GM18868 (cell line): ENCODE data around the gene COPS8.
A peak's percentile ranks its signal among the peaks of the same experiment; 100 is the strongest.

ENCODE experiments used
- ATAC-seq: cut with Tn5 transposase; IDR thresholded peaks from one replicate; pipeline ENCODE4 v1.9.1; 2021; ENCODE audit warnings: mild to moderate bottlenecking, moderate library complexity; ENCODE audit not compliant: unreplicated experiment

Gene COPS8

GRCh38 chr2:237064203-237065070, 21.3 kb upstream of the COPS8 start:
- no peak for ATAC-seq

GRCh38 chr2:237065071-237065377, 20.7 kb upstream of the COPS8 start:
- peak; percentile 50 for ATAC-seq

- no peak for ATAC-seq
These were observed 19.3 kb upstream of the COPS8 start for GRCh38 chr2:237066396-237066795.

GRCh38 chr2:237068005-237068576, 17.6 kb upstream of the COPS8 start:
- no peak for ATAC-seq

DNA sequence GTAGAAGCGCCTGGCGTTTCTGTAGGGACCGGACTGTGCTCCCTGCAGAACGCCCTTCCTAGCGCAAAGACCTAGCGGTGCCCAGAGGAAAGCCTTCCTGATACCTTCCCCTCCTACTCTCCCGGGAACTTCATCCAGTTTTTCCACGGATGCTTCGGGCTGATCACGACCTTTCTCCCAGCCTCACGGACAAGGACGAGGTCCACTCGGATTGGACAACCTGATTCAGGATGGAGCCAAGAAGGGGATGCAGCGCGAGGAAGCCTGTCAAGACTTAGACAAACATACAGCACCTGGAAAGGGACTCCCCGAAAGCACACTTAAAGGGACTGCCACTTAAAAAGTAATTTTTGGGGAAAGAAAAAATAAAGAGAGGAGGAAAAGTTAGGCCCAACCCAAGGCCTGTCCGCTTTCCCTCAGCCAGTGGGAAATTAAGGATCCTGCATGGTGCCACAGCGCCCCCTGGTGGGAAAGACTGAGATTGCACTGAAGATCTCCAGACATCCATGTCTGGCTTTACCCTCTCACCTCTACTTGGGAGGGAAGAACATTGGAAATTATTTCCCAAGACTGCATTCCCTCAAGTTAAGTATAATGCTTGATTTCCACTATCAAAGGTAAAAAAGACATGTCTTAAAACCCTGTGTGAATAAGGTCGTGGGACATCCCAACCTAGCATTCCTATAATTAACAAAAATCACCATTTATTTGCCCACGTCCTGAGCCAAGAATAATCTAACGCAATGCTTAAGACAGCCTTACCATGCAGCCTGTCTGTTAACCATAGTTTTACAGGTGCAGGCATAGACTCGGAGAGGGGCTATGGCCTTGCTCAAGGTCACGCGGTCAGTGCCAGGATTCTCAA, 13.4 kb upstream of the COPS8 start:
- ATAC-seq: no peak

- ATAC-seq: no peak
These were observed 12.1 kb upstream of the COPS8 start for GRCh38 chr2:237073552-237073951.

- ATAC-seq: no peak
These were observed 11.3 kb upstream of the COPS8 start for GRCh38 chr2:237074211-237074993.

DNA sequence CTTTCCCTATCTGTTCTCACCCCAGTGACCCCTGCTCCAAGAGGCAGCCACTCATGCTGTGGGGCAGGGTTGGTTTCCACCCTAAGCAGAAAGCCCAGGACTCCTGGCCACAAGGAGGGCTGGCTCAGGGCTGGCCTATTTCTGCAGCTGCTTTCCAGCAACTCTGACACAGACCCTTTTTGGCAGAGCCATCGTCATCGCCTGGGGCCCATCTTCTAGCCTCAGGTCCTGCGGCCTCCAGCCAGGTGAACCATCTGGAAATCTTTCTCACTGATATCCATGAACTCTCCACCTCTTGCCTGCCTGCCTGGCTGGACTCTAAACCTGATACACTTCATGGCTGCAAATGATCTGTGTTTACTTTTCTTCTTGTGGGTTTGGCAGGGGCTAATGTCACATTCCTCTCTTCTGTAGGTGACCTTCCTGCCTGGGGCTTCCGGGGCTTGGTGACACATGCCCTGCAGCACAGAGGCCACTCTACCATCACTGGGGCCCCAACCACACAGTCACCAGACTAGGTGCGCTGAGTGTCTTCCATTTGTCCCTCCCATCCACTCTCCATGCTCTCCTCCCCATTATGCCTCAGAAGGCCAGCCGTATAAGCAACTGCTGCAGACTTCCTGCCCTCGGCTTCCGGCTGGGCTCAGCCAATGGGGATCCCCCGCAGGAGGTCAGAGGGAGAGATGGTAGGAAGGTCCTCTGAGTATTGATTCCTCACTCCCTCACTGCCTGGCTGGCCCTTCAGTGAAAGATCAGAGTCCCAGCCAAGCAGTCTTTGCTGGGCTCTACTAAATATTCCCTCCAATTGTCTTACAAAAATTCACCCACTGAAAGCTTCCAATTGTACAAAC, 9.7 kb upstream of the COPS8 start:
- no peak for ATAC-seq

GRCh38 chr2:237081596-237081995, 4.1 kb upstream of the COPS8 start:
- ATAC-seq: no peak

DNA sequence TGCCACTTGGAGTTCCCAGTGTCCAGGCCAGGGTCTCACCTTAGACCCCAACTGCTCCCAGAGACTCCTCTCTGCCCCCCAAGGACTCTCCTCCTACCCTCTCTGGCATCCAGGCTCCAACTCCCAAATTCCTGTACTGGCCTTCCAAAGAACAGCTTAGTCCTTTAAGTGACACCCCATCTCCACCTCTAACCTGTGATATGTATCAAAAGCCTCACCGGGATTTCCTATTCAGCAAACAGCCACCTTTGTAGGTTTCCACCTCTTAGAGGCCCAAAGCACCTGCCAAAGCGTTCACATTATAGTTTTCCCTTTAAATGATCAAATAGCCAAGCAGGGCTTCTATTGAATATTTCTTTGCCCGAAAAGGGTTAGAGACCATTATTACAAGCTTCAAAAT, 2.7 kb upstream of the COPS8 start:
- ATAC-seq: no peak

- ATAC-seq: no peak
These were observed 1.2 kb upstream of the COPS8 start for GRCh38 chr2:237084444-237084843.

DNA sequence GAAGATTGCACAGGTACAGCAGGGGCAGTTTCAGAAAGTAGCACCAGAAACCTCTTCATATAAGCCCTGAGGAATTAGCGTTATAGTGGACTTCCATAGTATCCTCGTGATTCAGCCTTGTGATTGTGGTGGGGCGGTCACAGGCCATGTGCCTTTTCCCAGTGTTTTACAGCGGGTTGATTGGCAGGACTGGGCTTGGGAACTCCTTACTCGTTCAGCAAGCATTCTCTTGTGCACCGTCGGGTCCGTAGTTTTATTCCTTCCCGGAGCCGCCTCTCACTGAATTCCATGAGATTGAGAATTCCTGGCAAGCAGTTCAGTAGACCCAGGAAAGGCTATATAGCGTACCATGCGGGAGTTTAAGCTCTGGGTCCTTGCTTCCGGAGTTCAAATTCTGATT, 5.2 kb downstream of the COPS8 start:
- no peak for ATAC-seq

- ATAC-seq: no peak
These were observed 6.2 kb downstream of the COPS8 start for GRCh38 chr2:237091779-237092436.

- ATAC-seq: no peak
These were observed 6.8 kb downstream of the COPS8 start for GRCh38 chr2:237092506-237092905.

DNA sequence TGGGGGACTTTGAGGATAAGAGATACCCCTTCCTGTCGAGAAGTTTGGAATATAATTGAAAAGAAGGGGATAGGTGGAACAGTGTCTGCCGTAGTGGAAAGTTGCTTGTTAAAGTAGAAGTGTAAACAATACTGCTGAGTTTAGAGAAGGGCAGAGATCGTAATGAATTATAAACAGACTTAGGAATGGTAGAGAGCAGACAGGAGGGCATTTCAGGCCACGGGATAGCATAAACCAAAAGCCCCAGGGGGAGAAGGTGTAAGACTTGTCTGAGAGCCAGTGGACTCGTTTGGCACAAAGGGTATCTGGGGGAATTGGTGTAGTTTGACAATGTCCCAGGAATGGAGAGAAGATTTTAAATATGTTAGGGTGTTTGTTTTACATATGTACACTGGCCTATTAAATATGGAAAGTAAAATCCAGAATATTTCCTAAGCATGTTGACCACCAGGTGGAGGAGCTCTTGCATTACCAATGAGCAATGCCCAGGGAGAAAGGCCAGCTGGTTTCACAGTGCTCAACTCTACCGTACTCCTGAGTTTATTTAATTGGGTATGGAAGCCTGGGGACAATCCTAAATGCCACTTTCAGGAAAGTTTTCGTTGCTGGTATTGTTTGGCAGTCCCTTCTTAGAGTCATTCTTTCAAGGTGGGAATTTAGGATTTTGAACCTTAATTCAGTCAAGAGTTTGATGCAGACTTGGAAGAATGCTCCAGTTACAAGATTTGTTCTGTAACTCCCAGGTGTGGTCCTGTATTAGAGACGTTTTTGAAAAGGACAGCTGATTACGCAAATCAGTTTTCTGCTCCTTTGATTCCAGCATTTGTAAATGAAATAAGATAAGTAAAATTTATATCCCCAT, 7.5 kb downstream of the COPS8 start:
- ATAC-seq: no peak

DNA sequence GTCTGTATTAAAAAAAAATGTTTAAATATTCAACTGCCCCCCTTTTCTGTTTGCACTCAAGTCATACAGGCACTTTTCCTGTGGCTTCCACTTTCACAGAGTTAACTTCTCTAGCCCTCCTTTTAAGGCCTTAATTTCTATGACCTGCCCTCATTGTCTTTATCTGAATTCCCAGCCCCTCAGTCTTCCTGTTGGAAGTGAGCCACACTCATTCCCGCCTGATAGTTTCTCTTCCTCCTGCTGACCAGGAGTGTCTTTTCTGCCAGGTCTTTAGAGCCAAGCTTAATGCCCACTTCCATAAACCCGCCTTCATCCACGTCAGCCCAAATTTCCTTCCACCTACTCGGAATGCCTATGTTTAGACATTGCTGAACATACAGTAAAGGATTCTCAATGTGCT, 10.5 kb downstream of the COPS8 start:
- no peak for ATAC-seq

- no peak for ATAC-seq
These were observed 11.2 kb downstream of the COPS8 start for GRCh38 chr2:237096911-237097310.

DNA sequence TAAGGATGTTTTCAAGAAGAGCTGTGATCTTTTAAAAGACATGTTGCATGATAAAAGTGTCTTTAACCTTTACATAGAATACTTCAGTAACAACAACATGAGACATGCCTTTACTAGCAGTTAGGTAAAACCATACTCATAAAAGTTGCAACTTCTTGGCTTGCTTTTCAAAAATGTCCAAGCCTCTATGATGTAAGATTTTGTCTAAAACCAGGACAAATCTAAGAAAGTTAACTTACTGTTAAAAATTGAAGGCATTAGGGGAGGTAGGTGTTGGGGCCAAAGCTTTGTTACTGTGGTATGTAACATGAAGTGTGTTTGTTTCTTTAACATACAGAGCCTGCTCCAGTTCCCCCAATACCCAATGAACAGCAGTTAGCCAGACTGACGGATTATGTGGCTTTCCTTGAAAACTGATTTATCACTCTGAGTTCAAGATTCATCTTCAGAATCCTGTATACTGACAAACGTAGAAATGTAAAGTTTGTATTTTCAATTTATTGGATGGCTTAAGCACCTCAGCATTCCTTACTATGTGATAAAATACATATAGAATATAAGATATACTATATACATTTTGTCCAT, 11.7 kb downstream of the COPS8 start:
- no peak for ATAC-seq
